GM19025 (cell line): ENCODE data around the gene SLC6A20.

Source experiments
- ATAC-seq: cut with Tn5 transposase; IDR thresholded peaks from one replicate; pipeline ENCODE4 v1.9.1; 2021; ENCODE audit warnings: mild to moderate bottlenecking, low read depth, moderate library complexity; ENCODE audit not compliant: unreplicated experiment

The SLC6A20 gene

GRCh38 chr3:45803252-45803935 is 7.1 kb upstream of the SLC6A20 start:
- no peak for ATAC-seq

GRCh38 chr3:45802146-45802545 is 5.8 kb upstream of the SLC6A20 start:
- no peak for ATAC-seq

GRCh38 chr3:45800611-45801010 is 4.3 kb upstream of the SLC6A20 start:
- no peak for ATAC-seq

GRCh38 chr3:45799586-45799985 is 3.2 kb upstream of the SLC6A20 start:
- no peak for ATAC-seq

- no peak for ATAC-seq
Observed at GRCh38 chr3:45798034-45798433, 1.7 kb upstream of the SLC6A20 start.

GRCh38 chr3:45796902-45797637 is 734 bp upstream of the SLC6A20 start:
- ATAC-seq, result no peak

- ATAC-seq, result no peak
Observed at GRCh38 chr3:45795509-45795881, 841 bp downstream of the SLC6A20 start.

- ATAC-seq, result no peak
Observed at GRCh38 chr3:45794660-45795059, 1.7 kb downstream of the SLC6A20 start.

- no peak for ATAC-seq
Observed at GRCh38 chr3:45794177-45794560, 2.2 kb downstream of the SLC6A20 start.

GRCh38 chr3:45793482-45794176 is 2.7 kb downstream of the SLC6A20 start:
- no peak for ATAC-seq

GRCh38 chr3:45792516-45793172 is 3.7 kb downstream of the SLC6A20 start:
- no peak for ATAC-seq

GRCh38 chr3:45792036-45792435 is 4.3 kb downstream of the SLC6A20 start:
- no peak for ATAC-seq

GRCh38 chr3:45790596-45790995 is 5.7 kb downstream of the SLC6A20 start:
- ATAC-seq, result no peak

GRCh38 chr3:45789235-45789812 is 7.0 kb downstream of the SLC6A20 start:
- no peak for ATAC-seq

GRCh38 chr3:45787551-45787950 is 8.8 kb downstream of the SLC6A20 start:
- ATAC-seq, result no peak

GRCh38 chr3:45786801-45787495 is 9.4 kb downstream of the SLC6A20 start:
- no peak for ATAC-seq

GRCh38 chr3:45785605-45786150 is 10.7 kb downstream of the SLC6A20 start:
- ATAC-seq, result no peak

- ATAC-seq, result no peak
Observed at GRCh38 chr3:45783667-45784066, 12.7 kb downstream of the SLC6A20 start.

GRCh38 chr3:45782381-45782780 is 14.0 kb downstream of the SLC6A20 start:
- no peak for ATAC-seq

GRCh38 chr3:45781841-45782240 is 14.5 kb downstream of the SLC6A20 start:
- ATAC-seq, result no peak
